ENCODE data around the gene GALNT10. TPM values are rescaled to one million over a fixed set of nuclear protein-coding genes. Genes with fewer than 3 reads are reported as not detected.

The GALNT10 gene
- polyA plus RNA-seq, 1 of the 3 experiments (the other 2 are of a cell fraction), result 56.3 TPM

DNA sequence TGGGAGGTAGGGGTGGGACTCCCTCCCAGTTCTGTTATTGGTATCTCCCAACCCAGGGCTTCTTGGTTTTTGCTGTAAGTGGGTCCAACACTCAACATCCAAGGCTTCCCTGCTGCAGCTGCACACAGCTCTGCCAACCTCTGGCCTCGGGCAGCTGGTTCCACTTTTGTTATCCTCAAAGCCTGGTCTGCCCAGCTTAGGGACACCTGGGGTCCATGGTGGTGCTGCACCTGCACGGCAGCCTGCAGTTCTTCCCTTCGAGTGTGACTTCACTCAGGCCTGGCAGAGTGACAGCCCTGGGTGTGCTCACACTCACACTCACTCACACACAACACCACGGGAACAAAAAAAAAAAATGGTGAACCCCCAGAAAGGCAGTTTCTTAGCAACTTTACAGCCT, 239.9 kb downstream of the GALNT10 start:
- Histone ChIP-seq H3F3A (replicated peaks; ENCODE audit: insufficient read depth) (peaks cover 11% of the 10 kb centered on the region), H3K79me2 (ENCODE audit: insufficient read depth) (no peaks in the 10 kb centered on the region), H3K27me3 (ENCODE audit: insufficient read depth) (no peaks in the 10 kb centered on the region), H3K27ac (ENCODE audit: low read depth in 2 of 2, low read length in 1 of 2) (no peak overlapping the region), H4K20me1 (ENCODE audit: insufficient read depth) (no peaks in the 10 kb centered on the region), H3K4me3 (ENCODE audit: low read depth in 2 of 2, low read length in 1 of 2) (no peak overlapping the region), H3K9me2 (no peaks in the 10 kb centered on the region), H3K9me3 (no peaks in the 10 kb centered on the region), H2AFZ (ENCODE audit: low read depth) (no peak overlapping the region), H3K4me1 (ENCODE audit: control insufficient read depth in 1 of 2, insufficient read depth in 2 of 2, low read depth in 1 of 2, low read length in 1 of 2) (no peaks in the 10 kb centered on the region), H3K36me3 (replicated peaks in 1 of 2; ENCODE audit: control insufficient read depth in 1 of 2, insufficient read depth in 2 of 2, low read length in 1 of 2) (peaks cover 2 to 9% of the 10 kb centered on the region in 2 experiments), H3K9ac (no peak overlapping the region), H3K4me2 (no peak overlapping the region)
- 92% methylated on average over 4 of the region's 4 CpGs for WGBS (ENCODE audit: low lambda C conversion rate)
- DNase-seq, result no peak
- TF ChIP-seq FOXJ3 (CRISPR knock-in tag; IDR thresholded peaks at IDR 0.05) (no peak), RFX5 (IDR thresholded peaks at IDR 0.05; ENCODE audit: low read length) (no peak), MXI1 (IDR thresholded peaks at IDR 0.05; ENCODE audit: low read depth, low read length) (no peak), RAD21 (IDR thresholded peaks at IDR 0.05; ENCODE audit: low read length) (no peak), ELF1 (IDR thresholded peaks at IDR 0.05) (no peak), RXRA (IDR thresholded peaks at IDR 0.05; ENCODE audit: borderline replicate concordance, low read depth) (no peak), EZH2phosphoT487 (IDR thresholded peaks at IDR 0.05; ENCODE audit: borderline replicate concordance, low read depth) (no peak), TCF12 (IDR thresholded peaks at IDR 0.05) (no peak), YY1 (IDR thresholded peaks at IDR 0.05; ENCODE audit: low read depth) (no peak), FOXM1 (IDR thresholded peaks at IDR 0.05; ENCODE audit: low read depth) (no peak), GABPA (IDR thresholded peaks at IDR 0.05; ENCODE audit: low read depth) (no peak), SIN3A (IDR thresholded peaks at IDR 0.05; ENCODE audit: borderline replicate concordance, low read depth, low read length) (no peak)
- TF ChIP-seq, protein P1, sequence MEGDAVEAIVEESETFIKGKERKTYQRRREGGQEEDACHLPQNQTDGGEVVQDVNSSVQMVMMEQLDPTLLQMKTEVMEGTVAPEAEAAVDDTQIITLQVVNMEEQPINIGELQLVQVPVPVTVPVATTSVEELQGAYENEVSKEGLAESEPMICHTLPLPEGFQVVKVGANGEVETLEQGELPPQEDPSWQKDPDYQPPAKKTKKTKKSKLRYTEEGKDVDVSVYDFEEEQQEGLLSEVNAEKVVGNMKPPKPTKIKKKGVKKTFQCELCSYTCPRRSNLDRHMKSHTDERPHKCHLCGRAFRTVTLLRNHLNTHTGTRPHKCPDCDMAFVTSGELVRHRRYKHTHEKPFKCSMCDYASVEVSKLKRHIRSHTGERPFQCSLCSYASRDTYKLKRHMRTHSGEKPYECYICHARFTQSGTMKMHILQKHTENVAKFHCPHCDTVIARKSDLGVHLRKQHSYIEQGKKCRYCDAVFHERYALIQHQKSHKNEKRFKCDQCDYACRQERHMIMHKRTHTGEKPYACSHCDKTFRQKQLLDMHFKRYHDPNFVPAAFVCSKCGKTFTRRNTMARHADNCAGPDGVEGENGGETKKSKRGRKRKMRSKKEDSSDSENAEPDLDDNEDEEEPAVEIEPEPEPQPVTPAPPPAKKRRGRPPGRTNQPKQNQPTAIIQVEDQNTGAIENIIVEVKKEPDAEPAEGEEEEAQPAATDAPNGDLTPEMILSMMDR (IDR thresholded peaks at IDR 0.05), result no peak
- TF ChIP-seq, protein P2, sequence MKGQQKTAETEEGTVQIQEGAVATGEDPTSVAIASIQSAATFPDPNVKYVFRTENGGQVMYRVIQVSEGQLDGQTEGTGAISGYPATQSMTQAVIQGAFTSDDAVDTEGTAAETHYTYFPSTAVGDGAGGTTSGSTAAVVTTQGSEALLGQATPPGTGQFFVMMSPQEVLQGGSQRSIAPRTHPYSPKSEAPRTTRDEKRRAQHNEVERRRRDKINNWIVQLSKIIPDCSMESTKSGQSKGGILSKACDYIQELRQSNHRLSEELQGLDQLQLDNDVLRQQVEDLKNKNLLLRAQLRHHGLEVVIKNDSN (IDR thresholded peaks at IDR 0.05; ENCODE audit: borderline replicate concordance, low read depth), result no peak
- TF ChIP-seq, protein P3, sequence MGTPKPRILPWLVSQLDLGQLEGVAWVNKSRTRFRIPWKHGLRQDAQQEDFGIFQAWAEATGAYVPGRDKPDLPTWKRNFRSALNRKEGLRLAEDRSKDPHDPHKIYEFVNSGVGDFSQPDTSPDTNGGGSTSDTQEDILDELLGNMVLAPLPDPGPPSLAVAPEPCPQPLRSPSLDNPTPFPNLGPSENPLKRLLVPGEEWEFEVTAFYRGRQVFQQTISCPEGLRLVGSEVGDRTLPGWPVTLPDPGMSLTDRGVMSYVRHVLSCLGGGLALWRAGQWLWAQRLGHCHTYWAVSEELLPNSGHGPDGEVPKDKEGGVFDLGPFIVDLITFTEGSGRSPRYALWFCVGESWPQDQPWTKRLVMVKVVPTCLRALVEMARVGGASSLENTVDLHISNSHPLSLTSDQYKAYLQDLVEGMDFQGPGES (IDR thresholded peaks at IDR 0.05; ENCODE audit: low read depth, low read length), result no peak
- ChIA-PET POLR2A (no interaction called here), CTCF (interaction anchor here (0.9 to 2.9 kb wide), 3 partner anchors 9 to 358 kb away, joined by 3 to 23 read pairs (median 5); no protein-coding TSS in a partner anchor)
